Choroid plexus epithelial cell (primary cell): Measurements from ENCODE around the gene BACH1.

Experiments used
- DNase-seq: peaks from one replicate; pipeline ENCODE4 v3.0.0-alpha.2; 2010; ENCODE audit warnings: low read depth
- H3K4me3 ChIP-seq: 2 replicates; pipeline ENCODE4 v1.5.1; 2011; ENCODE audit warnings: low read depth, mild to moderate bottlenecking, control low read depth, low read length, moderate library complexity
- CTCF ChIP-seq: conservative IDR thresholded peaks from 2 replicates; pipeline ENCODE4 v1.5.1; 2011; ENCODE audit warnings: low read depth, mild to moderate bottlenecking, control low read depth, inconsistent platforms, low read length, moderate library complexity

Gene BACH1

GRCh38 chr21:29300807-29301138, 2.1 kb downstream of the BACH1 start:
- TF ChIP-seq CTCF: no peak
- H3K4me3 ChIP-seq: peak overlapping the region; percentile 73
- no peak for DNase-seq

GRCh38 chr21:29301691-29302090, 3.0 kb downstream of the BACH1 start:
- H3K4me3 ChIP-seq: peak overlapping the region; percentile 73
- TF ChIP-seq CTCF: no peak
- no peak for DNase-seq

- peak; percentile 44 for DNase-seq
- peak overlapping the region; percentile 73 for H3K4me3 ChIP-seq
- no peak for TF ChIP-seq CTCF
These were observed 3.7 kb downstream of the BACH1 start for GRCh38 chr21:29302359-29302875.

GRCh38 chr21:29303288-29303687, 4.6 kb downstream of the BACH1 start:
- no peak for DNase-seq
- no peak for TF ChIP-seq CTCF
- no peak overlapping the region for H3K4me3 ChIP-seq

GRCh38 chr21:29304597-29304996, 5.9 kb downstream of the BACH1 start:
- H3K4me3 ChIP-seq: no peak overlapping the region
- no peak for DNase-seq
- no peak for TF ChIP-seq CTCF

- DNase-seq: no peak
- no peak for TF ChIP-seq CTCF
- no peak overlapping the region for H3K4me3 ChIP-seq
These were observed 6.3 kb downstream of the BACH1 start for GRCh38 chr21:29305068-29305467.

GRCh38 chr21:29305561-29305960, 6.8 kb downstream of the BACH1 start:
- TF ChIP-seq CTCF: no peak
- no peak overlapping the region for H3K4me3 ChIP-seq

More at GRCh38 chr21:29305561-29305960, 6.8 kb downstream of the BACH1 start:
- DNase-seq: no peak
